ENCODE measurements around the gene HVCN1.

The HVCN1 gene

GRCh38 chr12:110639336-110640141 lies 49.4 kb downstream of the HVCN1 start:
- H3K4me3 ChIP-seq (ENCODE audit: low read depth, low read length): no peak overlapping the region
- no peaks in the 10 kb centered on the region for H3K9me3 ChIP-seq
- H3K4me1 ChIP-seq: no peaks in the 10 kb centered on the region
- no peak for TF ChIP-seq CTCF (IDR thresholded peaks at IDR 0.05; ENCODE audit: low read depth, low read length)
- DNase-seq: no peak
- H3K36me3 ChIP-seq: no peaks in the 10 kb centered on the region
- no peaks in the 10 kb centered on the region for H3K27me3 ChIP-seq

GRCh38 chr12:110638796-110639195 lies 50.1 kb downstream of the HVCN1 start:
- no peak for TF ChIP-seq CTCF (IDR thresholded peaks at IDR 0.05; ENCODE audit: low read depth, low read length)
- H3K4me1 ChIP-seq: no peaks in the 10 kb centered on the region

GRCh38 chr12:110637869-110638441 lies 51.0 kb downstream of the HVCN1 start:
- H3K36me3 ChIP-seq: no peaks in the 10 kb centered on the region
- TF ChIP-seq CTCF (IDR thresholded peaks at IDR 0.05; ENCODE audit: low read depth, low read length): no peak
- H3K4me1 ChIP-seq: no peaks in the 10 kb centered on the region
- no peak overlapping the region for H3K4me3 ChIP-seq (ENCODE audit: low read depth, low read length)
- no peaks in the 10 kb centered on the region for H3K27me3 ChIP-seq
- H3K9me3 ChIP-seq: no peaks in the 10 kb centered on the region
- DNase-seq: no peak

More at GRCh38 chr12:110638796-110639195, 50.1 kb downstream of the HVCN1 start:
- H3K4me3 ChIP-seq (ENCODE audit: low read depth, low read length): no peak overlapping the region
- no peaks in the 10 kb centered on the region for H3K27me3 ChIP-seq
- no peaks in the 10 kb centered on the region for H3K9me3 ChIP-seq
- H3K36me3 ChIP-seq: no peaks in the 10 kb centered on the region
- DNase-seq: no peak

- TF ChIP-seq CTCF (IDR thresholded peaks at IDR 0.05; ENCODE audit: low read depth, low read length): no peak
- Histone ChIP-seq H3K4me3 (ENCODE audit: low read depth, low read length) (no peak overlapping the region), H3K27me3 (no peaks in the 10 kb centered on the region), H3K4me1 (no peaks in the 10 kb centered on the region), H3K36me3 (no peaks in the 10 kb centered on the region), H3K9me3 (no peaks in the 10 kb centered on the region)
- DNase-seq: no peak
Observed at GRCh38 chr12:110636516-110636915, 52.4 kb downstream of the HVCN1 start.

GRCh38 chr12:110635055-110635454 lies 53.9 kb downstream of the HVCN1 start:
- H3K9me3 ChIP-seq: no peaks in the 10 kb centered on the region
- H3K36me3 ChIP-seq: no peaks in the 10 kb centered on the region
- no peaks in the 10 kb centered on the region for H3K27me3 ChIP-seq
- no peak for DNase-seq
- no peak overlapping the region for H3K4me3 ChIP-seq (ENCODE audit: low read depth, low read length)
- H3K4me1 ChIP-seq: no peaks in the 10 kb centered on the region
- TF ChIP-seq CTCF (IDR thresholded peaks at IDR 0.05; ENCODE audit: low read depth, low read length): no peak
